GM18867 (cell line): Measurements from ENCODE around the gene ZNF672.
"Not testable (repeated sequence)": the region's sequence is repeated elsewhere in the genome, so short reads cannot be mapped to it uniquely, and the experiment has no call there.

Experiments
- ATAC-seq: cut with Tn5 transposase; IDR thresholded peaks from one replicate; pipeline ENCODE4 v1.9.1; 2021; ENCODE audit warnings: mild to moderate bottlenecking, moderate library complexity; ENCODE audit not compliant: unreplicated experiment

Gene ZNF672

DNA sequence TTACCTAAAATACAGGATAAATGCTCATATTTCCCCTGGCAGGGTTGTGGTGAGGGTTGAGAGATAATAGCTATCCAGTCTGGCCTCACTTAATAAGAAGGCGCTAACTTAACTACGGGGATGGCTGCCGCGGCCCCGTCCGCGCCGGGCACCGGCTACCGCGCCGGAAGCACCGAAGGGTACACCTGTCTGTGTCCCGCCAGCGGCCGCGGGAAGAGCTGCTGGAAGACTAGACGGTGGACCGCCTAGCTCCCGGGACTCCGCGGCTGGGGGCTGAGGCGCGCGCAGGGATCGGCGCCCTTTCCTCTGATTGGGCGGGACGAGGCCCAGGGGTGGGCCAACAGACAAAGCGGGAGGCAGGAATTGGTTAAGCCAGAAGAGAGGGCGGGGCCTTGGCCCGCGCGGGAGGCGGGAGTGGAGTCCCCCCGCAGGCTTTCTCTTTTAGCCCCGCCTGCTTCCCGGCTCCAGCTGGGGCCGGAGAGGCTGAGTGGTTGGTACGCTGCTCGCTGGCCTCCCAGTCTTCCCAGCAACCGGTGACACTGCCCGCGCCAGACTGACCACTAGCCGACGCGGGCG is at the start of gene ZNF672:
Gene ZNF672 (plus strand): TSS at position 444 of the 576 bp plus-strand sequence. CDS start 9,051 bp downstream, outside the sequence.
- ATAC-seq = peak; percentile 81

DNA sequence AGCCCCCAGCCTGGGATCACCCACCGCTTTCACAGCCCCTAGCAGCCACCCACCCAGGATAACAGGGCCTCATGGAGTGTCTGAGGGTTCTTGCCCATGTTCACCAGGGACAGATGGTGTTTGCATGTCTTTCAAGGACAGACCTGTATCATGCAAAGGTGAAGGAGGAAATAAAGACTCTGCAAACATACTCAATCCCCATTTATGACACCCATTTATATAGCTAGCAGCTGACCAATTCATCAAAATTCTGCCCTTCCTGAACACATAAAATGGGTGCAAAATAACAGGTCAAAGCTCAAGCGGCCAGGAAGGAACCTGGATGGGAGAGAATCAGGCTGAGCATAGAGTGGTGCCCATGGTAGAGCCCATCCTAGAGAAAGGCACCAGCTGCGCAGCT is 49.7 kb upstream of the ZNF672 start:
- ATAC-seq = no peak

DNA sequence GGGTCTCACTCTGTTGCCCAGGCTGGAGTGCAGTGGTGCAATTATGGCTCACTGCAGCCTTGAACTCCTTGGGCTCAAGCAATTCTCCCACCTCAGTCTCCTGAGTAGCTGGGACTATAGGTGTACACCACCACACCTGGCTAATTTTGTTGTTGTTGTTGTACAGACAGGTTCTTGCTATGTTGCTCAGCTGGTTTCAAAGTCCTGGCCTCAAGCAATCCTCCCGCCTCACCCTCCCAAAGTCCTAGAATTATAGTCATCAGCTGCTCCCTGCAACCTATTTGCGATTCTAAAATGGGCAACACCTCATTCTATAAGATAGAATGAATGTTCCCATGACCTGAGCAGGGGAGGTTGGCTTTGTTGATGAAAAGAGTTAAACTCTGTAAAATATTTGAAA is 48.7 kb upstream of the ZNF672 start:
- not testable (repeated sequence) for ATAC-seq

DNA sequence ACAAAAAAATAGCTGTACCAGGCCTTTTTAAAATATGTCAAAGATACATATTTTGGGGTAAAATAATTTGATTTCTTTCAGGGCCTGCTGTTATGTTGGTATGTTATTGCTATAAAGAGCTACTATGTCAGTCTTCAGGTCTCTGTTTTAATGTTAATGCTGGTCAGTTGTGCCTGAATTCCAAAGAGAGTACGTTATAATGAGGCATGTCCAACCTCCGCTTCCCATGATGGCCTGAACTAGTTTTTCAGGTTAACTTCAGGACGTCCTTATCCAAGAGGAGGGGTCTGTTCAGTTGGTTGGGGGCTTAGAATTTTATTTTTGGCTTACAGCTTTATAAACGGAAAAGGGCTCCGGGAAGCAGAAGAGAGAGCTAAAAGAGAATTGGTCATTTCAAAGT is 47.6 kb upstream of the ZNF672 start:
- ATAC-seq = no peak

DNA sequence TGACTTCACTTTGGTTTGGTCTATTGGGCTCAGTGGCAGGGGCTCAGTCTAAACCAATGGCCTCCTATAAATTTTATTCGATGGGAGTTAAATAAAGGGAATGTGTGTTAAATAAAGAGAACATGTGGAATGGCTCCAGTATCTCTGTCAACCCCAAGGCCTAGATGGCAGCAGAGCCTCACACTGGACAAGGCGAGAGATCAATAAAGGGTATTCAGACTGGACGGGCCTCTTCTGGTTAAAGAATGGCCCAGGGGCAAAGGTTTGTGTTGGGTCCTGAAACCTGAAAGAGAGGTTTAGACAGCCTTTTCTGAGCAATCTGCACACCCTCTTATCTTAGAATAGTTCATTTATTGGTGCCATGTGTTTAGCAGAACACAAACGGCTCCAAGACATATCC is 47.0 kb upstream of the ZNF672 start:
- ATAC-seq = no peak

DNA sequence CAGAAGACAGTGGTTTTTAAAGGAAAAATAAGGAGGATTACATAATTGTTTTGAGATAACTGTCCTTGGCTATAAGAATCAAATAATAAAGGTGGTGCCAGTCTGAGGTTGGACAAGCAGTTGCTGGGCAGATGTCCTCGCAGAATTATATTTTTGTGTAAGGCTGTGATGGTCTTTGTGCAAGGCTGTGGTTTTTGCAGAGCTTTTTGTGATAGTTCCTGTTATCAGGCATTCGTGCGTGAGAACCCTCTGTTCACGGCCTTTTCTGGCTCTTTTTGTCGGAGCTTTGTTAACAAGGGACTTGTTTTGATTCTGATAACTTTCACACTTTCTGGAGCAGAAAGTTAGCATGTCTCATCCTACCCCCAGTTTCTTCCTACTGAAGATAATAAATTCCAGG is 45.7 kb upstream of the ZNF672 start:
- ATAC-seq = peak; percentile 58

DNA sequence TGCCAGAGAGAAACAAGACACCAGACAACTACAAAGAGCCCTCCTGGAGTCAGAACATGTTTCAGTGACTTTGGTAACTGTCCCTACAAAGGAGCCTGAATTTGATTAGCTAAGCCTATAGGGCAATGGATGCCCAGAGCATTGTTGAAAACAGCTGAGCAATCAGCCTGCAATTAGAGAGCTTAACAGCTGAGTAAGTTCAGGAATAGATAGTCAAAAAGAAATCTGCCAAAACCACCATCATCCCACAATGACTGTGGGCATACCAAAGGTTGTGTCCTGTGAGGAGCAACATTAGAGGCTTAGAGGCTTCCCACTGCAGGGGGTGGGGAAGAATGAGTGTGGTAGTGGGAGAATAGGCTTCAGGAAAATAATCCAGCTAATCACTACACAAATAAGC is 44.4 kb upstream of the ZNF672 start:
- ATAC-seq = peak; percentile 87

DNA sequence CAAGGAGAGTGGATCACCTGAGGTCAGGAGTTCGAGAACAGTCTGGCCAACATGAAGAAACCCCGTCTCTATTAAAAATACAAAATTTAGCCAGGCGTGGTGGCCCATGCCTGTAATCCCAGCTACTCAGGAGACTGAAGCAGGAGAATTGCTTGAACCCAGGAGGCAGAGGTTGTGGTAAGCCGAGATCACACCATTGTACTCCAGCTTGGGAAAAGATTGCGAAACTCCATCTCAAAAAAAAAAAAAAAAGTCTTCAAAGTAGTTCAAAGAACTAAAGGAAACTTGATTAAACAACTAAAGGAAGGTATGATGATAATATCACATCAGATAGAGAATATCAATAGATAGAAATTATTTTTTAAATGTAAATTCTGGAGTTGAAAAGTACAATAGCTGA is 43.4 kb upstream of the ZNF672 start:
- ATAC-seq = not testable (repeated sequence)

DNA sequence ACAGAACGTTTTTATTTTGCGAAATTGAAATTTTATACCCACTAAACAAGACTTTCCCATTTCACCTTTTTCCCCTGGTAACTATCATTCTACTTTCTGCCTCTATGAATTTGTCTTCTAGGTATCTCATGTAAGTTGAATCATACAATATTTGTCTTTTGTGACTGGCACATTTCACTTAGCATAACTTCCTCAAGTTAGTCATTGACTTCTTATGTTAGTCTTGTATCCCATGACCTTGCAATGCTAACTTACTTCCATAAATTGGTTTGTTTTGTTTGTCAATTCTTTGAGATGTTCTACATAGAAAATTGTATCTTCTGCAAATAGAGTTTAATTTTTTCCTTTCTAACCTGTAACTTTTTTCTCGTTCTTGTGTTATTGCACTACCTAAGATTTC is 39.2 kb upstream of the ZNF672 start:
- ATAC-seq = no peak

DNA sequence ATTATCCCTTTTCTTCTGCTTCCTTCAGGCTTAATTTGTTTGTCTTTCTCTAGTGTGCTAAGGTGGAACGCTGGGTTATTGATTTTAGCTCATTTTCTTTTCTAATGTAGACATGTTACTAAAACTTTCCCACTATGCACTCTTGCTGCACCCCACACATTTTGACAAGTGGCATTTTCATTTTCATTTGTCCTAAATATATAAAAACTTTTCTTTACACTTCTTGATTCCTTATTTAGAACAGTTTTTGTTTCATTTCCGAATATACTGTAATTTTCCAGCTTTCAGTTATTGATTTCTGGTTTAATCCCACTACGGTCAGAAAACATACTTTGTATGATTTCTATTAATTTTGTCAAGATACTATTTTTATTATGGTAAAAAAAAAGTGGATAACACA is 37.6 kb upstream of the ZNF672 start:
- peak; percentile 39 for ATAC-seq

DNA sequence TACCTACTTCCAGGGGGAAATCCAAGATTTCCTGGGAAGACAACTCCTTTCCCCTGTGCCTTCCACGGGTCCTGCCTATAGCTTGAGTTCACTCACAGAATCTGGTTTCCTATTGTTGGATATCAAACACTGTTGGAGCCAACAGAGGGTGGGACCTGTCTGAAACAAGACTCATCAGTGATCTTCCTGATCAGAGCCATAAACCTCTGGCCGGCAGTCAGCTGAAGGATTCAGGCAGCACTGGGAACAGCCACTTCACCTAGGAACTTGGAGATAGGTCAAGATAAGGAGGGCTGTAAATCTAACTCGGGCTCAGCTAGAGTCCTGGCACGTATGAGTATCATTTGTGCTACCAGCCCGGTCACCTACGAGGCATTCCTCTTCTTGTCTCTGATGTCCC is 35.6 kb upstream of the ZNF672 start:
- no peak for ATAC-seq

DNA sequence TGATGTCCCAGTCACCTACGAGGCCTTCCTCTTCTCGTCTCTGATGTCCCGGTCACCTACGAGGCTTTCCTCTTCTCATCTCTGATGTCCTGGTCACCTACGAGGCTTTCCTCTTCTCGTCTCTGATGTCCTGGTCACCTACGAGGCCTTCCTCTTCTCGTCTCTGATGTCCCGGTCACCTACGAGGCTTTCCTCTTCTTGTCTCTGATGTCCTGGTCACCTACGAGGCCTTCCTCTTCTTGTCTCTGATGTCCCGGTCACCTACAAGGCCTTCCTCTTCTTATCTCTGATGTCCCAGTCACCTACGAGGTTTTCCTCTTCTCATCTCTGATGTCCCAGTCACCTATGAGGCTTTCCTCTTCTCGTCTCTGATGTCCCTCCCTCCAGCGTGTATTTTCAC is 34.5 kb upstream of the ZNF672 start:
- not testable (repeated sequence) for ATAC-seq

DNA sequence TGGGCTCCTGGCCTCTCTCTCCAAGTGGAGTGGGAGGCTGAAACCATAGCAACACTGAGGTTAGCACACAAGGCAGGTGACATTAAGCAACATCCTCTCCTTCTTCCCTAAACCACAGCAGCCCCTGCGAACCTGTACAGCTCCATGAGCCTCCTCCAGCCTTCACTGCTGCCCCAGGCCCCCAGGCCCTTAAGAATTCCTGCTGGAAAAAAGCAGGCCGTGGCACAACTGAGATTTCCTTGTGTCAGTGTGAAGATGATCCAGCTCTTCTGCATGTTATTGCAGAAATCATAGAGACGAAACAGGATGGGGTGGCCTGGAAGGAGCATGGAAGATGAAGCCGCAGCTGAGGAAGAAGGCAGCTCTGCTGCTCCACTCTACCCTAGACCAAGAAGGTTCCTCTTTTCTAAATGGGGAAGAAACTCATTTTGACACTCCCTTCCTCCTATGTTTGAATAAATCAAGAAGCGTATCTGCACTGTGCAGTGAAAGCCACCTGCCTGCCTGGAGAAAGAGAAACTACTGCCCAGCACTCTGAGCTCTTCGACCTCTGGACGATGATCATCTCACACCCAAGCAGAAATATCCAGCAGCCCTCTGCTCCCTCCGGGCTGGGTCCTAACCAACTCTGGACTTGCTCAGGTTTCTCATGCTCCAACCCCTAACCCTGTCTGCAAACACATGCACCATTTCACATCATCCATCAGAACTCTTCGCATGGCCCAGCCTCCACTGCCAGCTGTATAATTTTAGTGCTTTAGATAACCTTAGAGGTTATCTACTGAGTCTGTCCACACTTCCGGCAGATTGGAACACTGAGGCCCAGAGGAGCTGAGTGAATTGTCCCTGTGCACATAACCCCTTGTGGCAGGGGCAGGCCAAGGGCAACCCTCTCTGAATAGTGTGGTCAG is 33.0 kb upstream of the ZNF672 start:
- peak; percentile 88 for ATAC-seq

DNA sequence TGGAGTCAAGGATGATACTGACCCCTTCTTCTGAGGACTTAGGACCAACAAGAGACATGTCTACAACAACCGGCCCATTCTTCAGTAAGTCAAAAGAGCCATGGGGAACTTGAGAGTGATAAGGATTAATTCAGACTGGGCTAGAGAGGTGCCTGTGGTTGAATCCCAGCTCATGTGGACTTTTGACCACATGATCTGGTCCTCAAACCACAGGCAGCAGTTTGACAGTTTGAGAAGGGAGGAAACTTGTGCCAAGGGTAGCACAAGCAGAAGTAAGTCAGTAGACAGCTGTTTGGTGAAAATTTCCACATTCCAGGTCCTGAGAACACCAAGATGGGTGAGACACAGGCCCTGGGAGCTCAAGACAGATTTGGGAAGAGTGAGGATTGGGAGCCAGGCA is 32.1 kb upstream of the ZNF672 start:
- no peak for ATAC-seq

DNA sequence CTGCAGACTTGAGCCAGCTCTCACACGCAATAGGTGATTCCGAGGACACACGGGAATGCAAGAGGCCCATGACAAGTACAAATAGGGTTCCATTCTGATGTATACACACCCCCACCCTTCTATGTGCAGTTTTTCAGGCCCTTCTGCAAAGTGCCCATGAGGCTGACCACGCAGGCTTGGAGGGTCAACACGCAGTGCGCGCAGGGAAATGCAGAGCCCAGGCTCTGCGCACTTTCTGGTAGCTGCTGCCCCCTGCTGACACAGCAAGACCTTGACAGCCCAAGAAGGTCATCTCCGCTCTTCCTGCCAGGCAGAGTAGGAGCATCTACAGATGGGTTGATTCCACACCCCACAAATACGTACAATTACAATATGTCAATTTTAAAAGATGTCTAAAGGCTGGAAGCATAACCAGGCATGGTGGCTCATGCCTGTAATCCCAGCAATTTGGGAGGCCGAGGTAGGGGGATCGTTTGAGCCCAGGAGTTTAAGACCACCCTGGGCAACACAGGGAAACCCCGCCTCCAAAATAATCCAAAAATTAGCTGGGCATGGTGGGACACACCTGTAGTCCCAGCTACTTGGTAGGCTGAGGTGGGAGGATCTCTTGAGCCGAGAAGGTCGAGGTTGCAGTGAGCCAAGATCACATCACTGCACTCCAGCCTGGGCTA is 30.8 kb upstream of the ZNF672 start:
- ATAC-seq = peak; percentile 40

DNA sequence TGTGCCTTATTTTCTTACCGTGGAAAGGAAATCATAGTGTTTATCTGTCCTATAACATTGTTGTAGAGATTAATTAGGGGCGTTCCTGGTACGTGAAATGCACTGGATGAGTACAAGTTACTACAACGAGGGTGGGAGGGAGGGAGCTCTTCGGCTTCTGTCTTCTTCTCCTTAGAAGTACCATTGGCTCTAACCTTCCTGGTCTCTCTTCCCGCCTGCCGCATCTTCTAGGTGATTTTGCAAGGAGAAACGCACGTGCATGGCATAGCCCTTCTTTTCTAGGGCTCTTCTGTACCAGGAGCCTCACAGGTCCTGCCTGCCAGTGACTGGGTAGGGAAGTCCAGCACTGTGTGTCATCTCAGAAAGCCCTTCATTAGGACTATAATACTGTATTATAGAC is 29.1 kb upstream of the ZNF672 start:
- ATAC-seq = no peak

DNA sequence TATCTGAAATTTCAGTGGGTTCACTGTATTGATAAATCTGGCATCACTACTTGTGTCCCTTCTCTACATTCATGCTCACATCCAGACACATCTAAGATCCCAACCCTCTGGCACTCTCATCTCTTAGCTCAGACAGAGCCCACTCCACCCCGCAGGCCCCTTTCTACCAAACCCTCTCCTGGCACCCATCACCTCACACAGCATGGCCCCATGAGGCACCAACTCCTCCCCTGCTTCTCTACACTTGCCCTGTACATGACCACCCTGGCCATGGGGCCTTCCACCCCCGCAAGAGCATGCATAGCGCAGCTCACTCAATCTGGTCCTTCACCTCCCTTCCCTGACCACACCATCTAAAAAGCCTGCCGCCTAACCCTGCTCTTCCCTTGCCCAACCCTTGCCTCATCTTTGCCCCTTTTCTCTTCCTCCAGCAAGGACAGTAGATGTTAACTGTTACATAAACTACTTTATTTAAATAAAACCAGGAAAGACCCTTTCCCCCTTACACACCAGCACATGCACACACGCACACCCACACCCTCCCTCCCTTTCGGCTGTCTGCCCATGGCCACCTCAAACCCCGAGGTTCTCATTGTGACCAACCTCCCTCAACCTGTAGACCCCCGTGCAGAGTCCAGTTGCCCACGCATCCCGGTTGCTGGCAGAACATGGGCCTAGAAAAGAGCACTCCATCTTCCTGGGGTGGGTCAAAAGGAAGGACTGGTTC is 27.9 kb upstream of the ZNF672 start:
- ATAC-seq = no peak

DNA sequence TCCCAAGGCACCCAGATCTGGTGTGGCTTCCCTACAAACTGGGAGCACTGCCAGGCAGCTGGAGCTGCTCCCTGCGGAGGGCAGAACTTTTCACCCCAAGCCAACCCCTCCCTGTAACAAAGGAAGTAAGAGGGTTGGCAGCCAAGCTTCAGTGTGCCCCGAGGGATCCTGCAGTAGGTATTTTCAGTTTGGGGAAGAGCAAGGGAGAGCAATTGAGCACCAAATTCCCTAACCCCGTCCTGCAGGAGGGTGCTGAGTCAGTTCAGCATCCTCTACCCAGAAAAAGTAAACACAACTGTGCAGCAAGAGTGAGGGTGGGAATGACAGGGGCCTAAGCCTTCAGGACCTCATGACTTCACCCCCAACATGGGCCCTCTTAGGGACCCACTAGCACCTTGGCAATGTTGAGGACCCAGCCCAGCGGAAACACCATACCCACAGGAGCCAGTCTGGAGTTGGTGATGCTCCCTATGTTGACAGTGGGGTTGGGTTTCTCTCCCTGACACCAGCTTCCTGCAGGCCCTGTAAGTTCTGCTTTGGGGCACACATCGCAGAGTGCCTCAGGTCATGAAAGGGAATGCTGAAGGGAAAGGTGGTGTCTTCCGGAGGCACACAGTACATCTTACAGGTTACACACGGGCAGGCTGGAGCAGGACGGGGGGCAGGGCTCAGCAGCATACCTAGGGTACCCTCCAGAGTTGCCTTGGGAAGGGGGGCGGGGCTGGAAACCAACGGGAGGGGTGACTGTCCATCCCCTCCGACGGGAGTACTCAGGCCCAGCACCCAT is 27.1 kb upstream of the ZNF672 start:
- ATAC-seq = no peak

DNA sequence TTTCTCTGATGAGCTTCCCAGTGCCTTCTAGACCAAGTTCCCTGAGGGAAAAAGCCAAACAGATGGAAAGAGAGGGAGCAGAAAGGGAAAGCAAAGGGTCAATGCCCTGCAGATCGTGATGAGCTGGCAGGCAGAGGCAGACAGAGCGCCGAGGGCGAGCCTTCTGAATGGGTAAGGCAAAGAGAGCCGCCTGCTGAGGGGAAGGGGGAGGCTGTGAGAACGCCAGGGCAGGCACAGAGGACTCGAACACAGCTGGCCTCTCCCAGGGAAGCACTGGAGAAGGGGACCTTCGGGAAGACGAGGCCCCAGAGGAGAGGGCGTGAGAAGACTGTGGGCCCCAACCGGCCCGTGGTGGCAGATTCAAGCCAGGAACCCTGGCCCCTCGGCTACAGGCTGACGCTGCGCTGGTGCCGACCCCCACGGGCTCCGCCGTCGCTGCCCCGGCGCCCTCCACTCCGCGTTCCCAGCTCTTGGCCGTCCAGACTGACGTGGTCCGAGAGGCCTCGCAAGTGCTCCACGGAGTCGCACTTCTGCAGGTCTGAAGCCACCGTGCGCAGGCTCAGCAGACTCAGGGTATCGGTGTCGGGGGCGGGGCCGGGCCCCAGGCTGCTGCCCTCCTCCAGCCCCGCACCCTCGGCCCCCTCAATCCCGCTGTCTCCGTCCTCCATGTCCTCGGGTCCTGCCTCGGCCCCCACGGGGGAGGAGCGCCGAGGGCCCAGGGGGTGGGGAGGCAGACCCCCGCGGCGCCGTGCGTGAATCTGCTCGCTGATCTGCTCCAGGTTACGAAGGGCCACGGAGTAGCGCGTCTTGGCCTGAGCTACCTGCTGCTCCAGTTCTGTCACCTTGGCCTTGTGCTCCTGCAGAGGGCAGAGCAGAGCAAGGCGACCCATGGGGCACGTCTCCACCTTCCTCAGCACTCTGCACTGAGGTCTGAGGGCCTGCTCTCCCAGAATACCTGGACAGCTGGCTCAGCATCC is 26.2 kb upstream of the ZNF672 start:
- no peak for ATAC-seq
